ENCODE data around the gene RYK. TPM values are rescaled to one million over a fixed set of nuclear protein-coding genes. Genes with fewer than 3 reads are reported as not detected.

Gene RYK
- 8.5 TPM for polyA plus RNA-seq (2012; ENCODE audit: low read depth, missing spikeins)

DNA sequence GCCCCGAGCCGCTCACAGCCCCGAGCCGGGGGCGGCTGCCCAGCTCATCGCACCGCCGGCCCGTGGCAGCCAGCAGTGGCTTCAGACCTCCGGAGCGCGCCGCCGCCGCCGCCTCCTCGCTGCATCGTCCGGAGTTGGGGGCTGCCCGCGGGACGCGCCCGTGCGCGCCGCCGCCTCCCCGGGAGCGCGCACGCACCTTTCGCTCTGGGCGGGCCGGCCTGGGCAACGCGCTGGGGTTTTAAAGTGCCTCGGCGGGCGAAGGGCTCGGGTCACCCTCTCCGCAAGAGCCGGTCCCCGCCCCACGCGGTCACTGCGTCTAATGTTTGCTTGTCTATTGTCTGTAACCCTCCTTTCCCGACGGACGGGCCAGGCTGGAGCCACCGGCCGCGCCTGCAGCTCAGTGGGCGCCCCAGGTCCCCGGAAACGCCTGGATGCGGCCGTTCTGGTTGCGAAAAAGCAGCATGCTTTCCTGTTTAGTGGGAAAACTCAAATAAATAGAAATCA, at the start of gene RYK:
Gene RYK (minus strand): TSS at position 143 of the 504 bp plus-strand sequence. CDS start 205 bp downstream, outside the sequence.
- DNase-seq (ENCODE audit: insufficient read length, low spot score): peak; percentile 82
- TF ChIP-seq POLR2AphosphoS5 (IDR thresholded peaks at IDR 0.05; ENCODE audit: low read depth, low read length) (peak; percentile 29; the same call in 1 of the 2 replicates), POLR2A (IDR thresholded peaks at IDR 0.05; ENCODE audit: low read depth, low read length) (peak; percentile 49; the same call in 1 of the 2 replicates), POU2F2 (IDR thresholded peaks at IDR 0.05; ENCODE audit: low read depth, low read length) (no peak), TAF1 (IDR thresholded peaks at IDR 0.05; ENCODE audit: low read depth, low read length) (peak; percentile 70), SPI1 (IDR thresholded peaks at IDR 0.05; ENCODE audit: low read depth, low read length) (no peak)
- peak; percentile 90 for FAIRE-seq

DNA sequence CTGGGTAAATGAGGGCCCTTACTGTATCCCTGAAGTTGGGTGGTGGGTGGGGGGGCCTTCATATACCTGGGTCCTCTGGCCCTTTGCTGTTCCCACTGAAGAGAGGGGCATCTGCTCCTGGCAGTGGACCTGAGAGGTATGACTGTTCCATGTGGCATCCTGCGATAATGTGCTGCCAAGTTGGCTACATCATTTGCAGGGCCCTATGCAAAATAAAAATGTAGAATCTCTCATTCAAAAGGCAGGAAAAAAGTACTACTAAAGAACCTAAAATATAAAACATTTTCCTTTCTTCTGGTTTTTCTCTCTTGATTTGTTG, 49.2 kb upstream of the RYK start:
- no peak for FAIRE-seq
- TF ChIP-seq PAX5 (IDR thresholded peaks at IDR 0.05; ENCODE audit: insufficient read depth, low read length, severe bottlenecking) (no peak), POLR2A (IDR thresholded peaks at IDR 0.05; ENCODE audit: low read depth, low read length) (no peak), SPI1 (IDR thresholded peaks at IDR 0.05; ENCODE audit: low read depth, low read length) (no peak), POLR2AphosphoS5 (IDR thresholded peaks at IDR 0.05; ENCODE audit: low read depth, low read length) (no peak), TAF1 (IDR thresholded peaks at IDR 0.05; ENCODE audit: low read depth, low read length) (no peak), POU2F2 (IDR thresholded peaks at IDR 0.05; ENCODE audit: low read depth, low read length) (no peak)
- DNase-seq (ENCODE audit: insufficient read length, low spot score): no peak

DNA sequence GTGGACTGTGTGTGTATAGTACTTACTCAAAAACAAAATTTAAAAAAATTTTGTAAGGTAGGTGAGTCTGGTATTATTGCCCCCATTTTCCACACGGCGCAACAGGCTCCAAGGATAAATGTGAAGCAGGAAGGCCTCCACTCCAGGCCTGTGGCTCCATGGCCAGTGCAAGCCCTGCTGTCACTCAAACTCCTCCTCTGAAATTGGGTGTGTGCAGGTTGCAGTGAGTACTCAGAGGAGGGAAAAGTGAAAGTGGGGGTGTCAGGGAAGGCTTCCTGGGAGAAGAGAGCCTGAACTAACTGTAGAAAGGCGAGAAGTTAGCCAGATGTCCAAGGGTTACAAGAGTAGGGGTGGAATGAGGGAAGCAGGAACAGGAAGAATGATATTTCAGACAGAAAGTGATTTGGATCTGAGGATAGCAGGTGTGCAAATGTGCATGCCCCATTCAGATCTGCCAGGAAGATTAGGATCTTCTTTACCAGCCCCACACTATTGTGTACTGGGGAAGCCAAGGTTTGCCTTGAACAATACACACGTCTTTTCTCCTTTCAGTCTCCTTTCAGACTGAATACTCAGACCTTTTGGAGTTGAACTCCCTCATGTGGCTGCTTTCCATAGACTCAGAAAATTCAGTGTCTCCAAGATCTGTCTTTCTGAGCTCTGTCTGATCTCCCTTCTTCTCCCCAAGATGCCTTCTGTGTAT, 48.7 kb upstream of the RYK start:
- FAIRE-seq (peak; percentile 60), DNase-seq (ENCODE audit: insufficient read length, low spot score) (no peak)
- no peak for TF ChIP-seq POU2F2 (IDR thresholded peaks at IDR 0.05; ENCODE audit: low read depth, low read length)
- TF ChIP-seq POLR2AphosphoS5 (IDR thresholded peaks at IDR 0.05; ENCODE audit: low read depth, low read length): no peak
- TF ChIP-seq SPI1 (IDR thresholded peaks at IDR 0.05; ENCODE audit: low read depth, low read length): no peak
- TF ChIP-seq POLR2A (IDR thresholded peaks at IDR 0.05; ENCODE audit: low read depth, low read length): no peak
- TF ChIP-seq PAX5 (IDR thresholded peaks at IDR 0.05; ENCODE audit: insufficient read depth, low read length, severe bottlenecking): no peak
- no peak for TF ChIP-seq TAF1 (IDR thresholded peaks at IDR 0.05; ENCODE audit: low read depth, low read length)

DNA sequence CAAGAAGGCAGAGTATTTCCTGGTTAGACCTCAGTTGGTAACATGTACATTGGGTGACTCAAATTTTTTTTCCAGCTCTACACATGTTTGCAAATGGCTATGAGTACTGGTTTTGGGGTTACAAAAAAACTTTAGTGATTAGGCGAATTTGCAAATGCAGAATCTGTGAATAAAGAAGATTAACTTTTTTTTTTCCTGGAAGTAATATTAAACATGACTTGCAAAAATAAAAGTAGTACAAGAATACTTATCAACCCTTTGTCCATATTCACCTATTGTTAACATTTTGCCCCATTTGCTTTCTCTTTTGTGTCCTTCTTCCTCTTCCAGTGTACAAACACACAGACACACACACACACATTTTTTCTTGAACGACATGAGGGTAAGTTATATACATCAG, 47.6 kb upstream of the RYK start:
- TF ChIP-seq POLR2A (IDR thresholded peaks at IDR 0.05; ENCODE audit: low read depth, low read length): no peak
- no peak for TF ChIP-seq TAF1 (IDR thresholded peaks at IDR 0.05; ENCODE audit: low read depth, low read length)
- no peak for TF ChIP-seq POLR2AphosphoS5 (IDR thresholded peaks at IDR 0.05; ENCODE audit: low read depth, low read length)
- no peak for TF ChIP-seq POU2F2 (IDR thresholded peaks at IDR 0.05; ENCODE audit: low read depth, low read length)
- TF ChIP-seq SPI1 (IDR thresholded peaks at IDR 0.05; ENCODE audit: low read depth, low read length): no peak
- no peak for TF ChIP-seq PAX5 (IDR thresholded peaks at IDR 0.05; ENCODE audit: insufficient read depth, low read length, severe bottlenecking)
- FAIRE-seq: peak; percentile 47
- no peak for DNase-seq (ENCODE audit: insufficient read length, low spot score)

DNA sequence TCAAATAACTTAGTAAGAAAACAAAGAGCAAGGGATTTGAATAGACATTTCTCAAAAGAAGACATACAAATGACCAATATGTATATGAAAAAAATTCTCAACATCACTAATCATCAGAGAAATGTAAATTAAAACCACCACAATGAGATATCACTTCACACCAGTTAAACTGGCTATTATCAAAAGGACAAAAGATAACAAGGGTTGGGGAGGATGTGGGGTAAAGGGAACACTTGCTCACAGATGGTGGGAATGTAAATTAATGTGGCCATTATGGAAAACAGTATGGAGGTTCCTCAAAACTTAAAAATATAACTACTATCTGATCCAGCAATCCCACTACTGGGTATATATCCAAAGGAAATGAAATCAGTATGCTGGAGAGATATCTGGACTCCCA, 46.0 kb upstream of the RYK start:
- no peak for DNase-seq (ENCODE audit: insufficient read length, low spot score)
- TF ChIP-seq POU2F2 (IDR thresholded peaks at IDR 0.05; ENCODE audit: low read depth, low read length) (no peak), TAF1 (IDR thresholded peaks at IDR 0.05; ENCODE audit: low read depth, low read length) (no peak), PAX5 (IDR thresholded peaks at IDR 0.05; ENCODE audit: insufficient read depth, low read length, severe bottlenecking) (no peak), POLR2AphosphoS5 (IDR thresholded peaks at IDR 0.05; ENCODE audit: low read depth, low read length) (no peak), POLR2A (IDR thresholded peaks at IDR 0.05; ENCODE audit: low read depth, low read length) (no peak), SPI1 (IDR thresholded peaks at IDR 0.05; ENCODE audit: low read depth, low read length) (no peak)
- no peak for FAIRE-seq

DNA sequence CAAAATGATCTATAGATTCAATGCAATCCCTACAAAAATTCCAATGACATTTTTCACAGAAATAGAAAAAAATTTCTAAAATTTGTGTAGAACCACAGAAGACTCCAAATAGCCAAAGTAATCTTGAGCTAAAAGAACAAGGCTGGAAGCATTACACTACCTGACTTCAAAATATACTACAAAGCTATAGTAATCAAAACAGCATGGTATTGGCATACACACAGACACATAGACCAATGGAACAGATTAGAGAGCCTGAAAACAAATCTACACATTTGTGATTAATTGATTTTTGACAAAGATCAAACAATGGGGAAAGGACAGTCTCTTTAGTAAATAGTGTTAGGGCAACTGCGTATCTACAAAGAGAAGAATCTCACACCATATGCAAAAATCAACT, 45.3 kb upstream of the RYK start:
- TF ChIP-seq SPI1 (IDR thresholded peaks at IDR 0.05; ENCODE audit: low read depth, low read length) (no peak), TAF1 (IDR thresholded peaks at IDR 0.05; ENCODE audit: low read depth, low read length) (no peak), PAX5 (IDR thresholded peaks at IDR 0.05; ENCODE audit: insufficient read depth, low read length, severe bottlenecking) (no peak), POLR2A (IDR thresholded peaks at IDR 0.05; ENCODE audit: low read depth, low read length) (no peak), POU2F2 (IDR thresholded peaks at IDR 0.05; ENCODE audit: low read depth, low read length) (no peak), POLR2AphosphoS5 (IDR thresholded peaks at IDR 0.05; ENCODE audit: low read depth, low read length) (no peak)
- FAIRE-seq: no peak
- no peak for DNase-seq (ENCODE audit: insufficient read length, low spot score)

DNA sequence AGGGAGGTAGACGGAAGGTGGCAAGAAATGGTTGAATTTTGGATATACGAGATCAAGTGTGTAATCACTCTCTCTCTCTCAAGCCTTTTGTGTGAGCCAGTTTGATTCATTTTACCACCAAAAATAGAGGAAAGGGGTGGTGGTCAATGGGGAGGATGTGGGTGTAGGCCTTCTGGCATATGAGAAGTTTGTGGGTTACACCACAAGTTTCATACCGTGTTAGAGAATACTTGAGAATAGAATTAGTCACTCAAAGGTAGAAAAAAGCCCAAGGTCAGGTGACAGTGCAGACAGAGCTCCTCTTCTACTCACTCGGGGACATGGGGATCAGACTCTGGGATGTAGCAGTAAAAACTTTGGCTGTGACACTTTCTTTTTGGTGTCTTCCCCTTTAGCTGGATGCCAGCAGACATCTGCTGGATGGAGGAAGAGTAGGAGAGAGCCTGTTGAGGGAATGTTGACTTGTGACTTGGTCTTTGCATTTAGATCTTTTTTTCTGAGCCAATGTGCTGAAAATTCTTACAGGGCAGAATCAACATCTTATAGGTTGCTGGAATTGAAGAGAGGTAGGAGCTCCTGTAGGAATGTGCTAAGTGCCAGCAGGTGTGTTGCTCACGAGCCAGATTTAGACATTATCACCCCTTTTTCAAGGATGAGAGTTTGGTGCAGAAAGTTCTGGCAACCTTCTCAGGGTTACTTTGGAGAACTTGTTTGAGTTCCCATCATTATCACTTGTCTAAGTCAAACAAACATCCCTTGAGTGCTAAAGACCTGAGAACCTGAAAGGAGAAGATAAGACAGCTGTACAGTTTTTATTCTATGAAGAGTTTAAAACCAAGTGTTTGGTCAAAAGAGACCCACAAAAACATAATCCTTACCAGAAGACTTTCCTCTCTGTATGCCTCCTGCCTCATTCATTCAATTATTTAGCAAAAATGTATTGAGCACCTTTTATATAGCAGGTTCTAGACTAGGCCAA, 43.9 kb upstream of the RYK start:
- DNase-seq (ENCODE audit: insufficient read length, low spot score): peak; percentile 50
- FAIRE-seq: peak; percentile 97
- TF ChIP-seq POLR2A (IDR thresholded peaks at IDR 0.05; ENCODE audit: low read depth, low read length): no peak
- no peak for TF ChIP-seq POLR2AphosphoS5 (IDR thresholded peaks at IDR 0.05; ENCODE audit: low read depth, low read length)
- peak; percentile 79 for TF ChIP-seq SPI1 (IDR thresholded peaks at IDR 0.05; ENCODE audit: low read depth, low read length)
- no peak for TF ChIP-seq PAX5 (IDR thresholded peaks at IDR 0.05; ENCODE audit: insufficient read depth, low read length, severe bottlenecking)
- no peak for TF ChIP-seq TAF1 (IDR thresholded peaks at IDR 0.05; ENCODE audit: low read depth, low read length)
- TF ChIP-seq POU2F2 (IDR thresholded peaks at IDR 0.05; ENCODE audit: low read depth, low read length): peak; percentile 86

DNA sequence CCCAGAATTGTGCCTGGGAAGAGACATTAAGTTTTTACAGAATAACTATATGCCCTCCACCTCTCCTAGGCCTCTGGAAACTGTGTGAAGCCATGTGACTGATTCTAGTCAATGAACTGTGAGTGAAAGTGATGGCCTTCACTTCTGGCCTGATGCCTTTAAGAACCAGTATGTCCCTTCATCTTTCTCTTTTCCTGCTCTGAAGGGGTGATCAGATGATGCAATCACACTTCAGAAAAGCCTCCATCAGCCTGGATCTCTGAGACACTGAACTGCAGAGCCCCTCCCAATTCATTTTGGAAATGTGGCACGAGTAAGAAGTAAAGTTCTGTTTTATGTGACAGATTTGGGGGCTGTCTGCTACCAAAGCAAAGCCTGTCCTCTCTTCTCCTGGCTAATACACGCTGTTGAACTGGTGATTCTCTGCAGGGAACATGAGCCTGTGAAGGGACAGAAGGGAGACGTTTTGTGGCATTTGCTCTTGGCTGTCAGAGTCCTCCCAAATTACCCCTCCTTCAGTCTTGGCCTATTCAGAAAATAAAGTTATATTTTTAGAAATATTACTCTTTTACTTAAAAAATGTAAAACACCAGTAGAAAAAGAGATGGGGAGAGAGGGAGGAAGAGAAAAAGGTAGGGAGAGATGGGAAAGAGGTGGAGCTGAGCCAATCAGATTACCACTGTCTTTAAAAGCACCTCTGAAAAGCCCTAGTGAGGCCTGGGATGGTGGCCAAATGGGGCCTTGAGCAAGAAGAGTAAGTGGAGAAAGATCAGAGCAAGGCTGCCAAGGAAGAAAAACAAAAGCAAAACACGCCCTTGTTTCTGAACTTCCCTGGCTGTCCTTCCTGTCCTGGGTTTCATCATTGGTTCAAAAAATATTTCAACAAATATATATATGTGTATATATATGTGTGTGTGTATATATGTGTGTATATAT, 40.9 kb upstream of the RYK start:
- DNase-seq (ENCODE audit: insufficient read length, low spot score): no peak
- TF ChIP-seq POU2F2 (IDR thresholded peaks at IDR 0.05; ENCODE audit: low read depth, low read length) (no peak), POLR2AphosphoS5 (IDR thresholded peaks at IDR 0.05; ENCODE audit: low read depth, low read length) (no peak), PAX5 (IDR thresholded peaks at IDR 0.05; ENCODE audit: insufficient read depth, low read length, severe bottlenecking) (no peak), SPI1 (IDR thresholded peaks at IDR 0.05; ENCODE audit: low read depth, low read length) (no peak), TAF1 (IDR thresholded peaks at IDR 0.05; ENCODE audit: low read depth, low read length) (no peak), POLR2A (IDR thresholded peaks at IDR 0.05; ENCODE audit: low read depth, low read length) (no peak)
- FAIRE-seq: no peak
